Embryonic facial prominence (tissue), 1 donor: ENCODE data around the gene RPS15A.
"Not testable (repeated sequence)": the region's sequence is repeated elsewhere in the genome, so short reads cannot be mapped to it uniquely, and the experiment has no call there.

Experiments used
- DNase-seq: peaks from one replicate; pipeline ENCODE4 v3.0.0-alpha.2; 2016; ENCODE audit errors: extremely low spot score

Gene RPS15A

DNA sequence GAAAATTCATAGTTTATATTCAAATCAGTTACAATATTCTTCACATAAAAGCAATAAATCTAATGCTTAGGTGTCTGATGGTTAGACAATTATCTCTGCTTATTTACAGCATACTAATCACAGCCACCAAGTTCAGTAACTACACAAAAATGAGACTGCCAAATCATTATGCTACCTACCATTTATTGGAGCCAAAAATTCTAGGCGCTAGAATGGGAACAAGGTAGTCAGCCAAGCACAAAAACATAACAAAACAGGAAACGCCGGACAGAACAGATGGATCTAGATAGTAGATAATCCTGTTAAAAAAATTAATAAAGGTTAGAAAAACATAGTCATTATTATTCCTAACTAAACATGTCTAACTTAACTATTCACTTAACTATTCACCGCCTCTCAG, 7.6 kb upstream of the RPS15A start:
- no peak for DNase-seq

DNA sequence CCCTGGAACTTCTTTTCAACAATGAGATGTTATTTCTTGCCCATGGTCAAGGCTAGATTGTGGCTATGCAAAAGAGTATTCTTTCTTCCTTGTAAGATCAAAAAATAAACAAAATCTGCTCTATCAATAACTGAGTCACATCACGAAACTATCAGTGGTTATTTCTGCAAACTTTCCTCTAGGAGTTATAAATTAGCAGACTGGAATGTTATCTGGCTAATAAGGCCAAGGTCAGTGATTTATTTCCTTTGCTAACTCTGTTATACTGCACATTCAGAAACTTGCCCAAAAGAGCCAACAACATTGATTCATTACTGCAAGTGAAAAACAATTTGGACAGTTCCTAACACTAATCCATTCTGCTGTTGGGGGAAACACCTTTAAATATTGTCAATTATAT, 6.2 kb upstream of the RPS15A start:
- DNase-seq: no peak

DNA sequence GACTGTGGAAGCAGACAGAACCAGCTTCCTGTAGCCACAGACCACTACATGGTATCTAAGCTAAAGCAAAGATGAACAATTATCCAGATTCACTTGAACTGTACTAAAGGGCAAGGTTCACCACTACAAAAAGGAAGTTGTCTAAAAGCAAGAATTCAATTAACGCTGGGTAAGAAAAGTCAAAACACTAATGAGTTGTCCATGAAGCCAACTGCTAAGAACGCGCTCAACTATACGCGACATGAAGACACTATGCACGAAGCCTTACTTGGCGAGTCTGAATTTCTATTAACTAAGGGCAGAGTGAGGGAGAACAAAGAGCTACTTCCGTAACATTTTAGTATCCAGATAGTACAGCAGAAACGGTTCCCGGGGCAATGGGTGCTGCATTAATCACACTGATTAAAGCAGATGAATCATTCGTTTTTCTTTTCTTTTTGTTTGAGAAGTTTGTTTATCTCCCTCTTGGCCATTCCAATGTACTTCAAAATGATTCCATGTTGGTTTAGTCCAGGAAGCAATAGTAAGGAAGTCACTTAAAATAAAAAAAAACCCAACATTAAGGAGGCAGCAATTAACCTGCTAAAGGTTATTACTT, 2.8 kb upstream of the RPS15A start:
- no peak for DNase-seq

DNA sequence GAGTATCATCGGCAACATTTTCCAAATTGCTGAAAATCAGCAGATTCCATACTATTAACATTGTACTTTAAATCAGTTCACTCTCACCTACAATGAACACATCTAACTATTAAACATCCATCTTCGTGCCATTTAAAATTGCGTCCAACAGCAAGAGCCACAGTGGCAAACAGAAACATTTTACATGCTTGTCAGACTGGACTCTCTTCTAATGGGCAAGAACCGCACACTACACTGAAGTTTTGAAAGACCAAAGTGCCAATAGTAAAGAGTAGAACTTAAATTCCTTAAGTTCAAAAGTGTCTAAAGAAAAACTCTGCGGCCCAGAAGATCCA, 652 bp downstream of the RPS15A start:
- no peak for DNase-seq

DNA sequence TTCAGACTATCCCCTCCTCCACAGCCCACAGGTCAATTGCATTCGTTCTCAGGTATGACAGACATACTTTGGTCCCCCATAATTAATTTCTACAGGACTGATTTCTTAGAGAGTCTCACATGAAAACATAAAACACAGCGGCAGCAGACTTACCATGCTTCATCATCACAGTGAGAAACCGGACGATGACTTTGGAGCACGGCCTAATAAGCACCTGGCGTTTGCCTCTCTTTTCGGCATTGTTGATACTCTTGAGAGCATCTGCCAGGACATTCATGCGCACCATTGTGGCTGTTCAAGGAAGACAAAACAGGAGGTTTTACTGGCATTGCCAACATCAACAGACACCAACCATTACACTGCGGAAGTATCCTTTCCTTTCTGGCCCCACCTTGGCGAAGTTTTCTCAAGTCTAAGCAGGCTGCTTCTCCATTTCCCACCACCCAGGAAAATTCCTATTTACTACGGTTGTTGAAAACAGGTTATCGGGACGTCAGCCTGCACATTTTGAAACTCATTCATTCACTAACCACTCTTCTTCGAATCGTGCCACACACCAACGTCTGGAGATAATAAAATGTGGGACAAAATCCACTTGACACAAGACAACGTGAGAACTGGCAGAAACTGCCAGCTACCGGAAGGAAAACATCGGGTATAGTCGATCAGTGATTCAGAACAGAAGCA, 1.2 kb downstream of the RPS15A start:
- DNase-seq: no peak

DNA sequence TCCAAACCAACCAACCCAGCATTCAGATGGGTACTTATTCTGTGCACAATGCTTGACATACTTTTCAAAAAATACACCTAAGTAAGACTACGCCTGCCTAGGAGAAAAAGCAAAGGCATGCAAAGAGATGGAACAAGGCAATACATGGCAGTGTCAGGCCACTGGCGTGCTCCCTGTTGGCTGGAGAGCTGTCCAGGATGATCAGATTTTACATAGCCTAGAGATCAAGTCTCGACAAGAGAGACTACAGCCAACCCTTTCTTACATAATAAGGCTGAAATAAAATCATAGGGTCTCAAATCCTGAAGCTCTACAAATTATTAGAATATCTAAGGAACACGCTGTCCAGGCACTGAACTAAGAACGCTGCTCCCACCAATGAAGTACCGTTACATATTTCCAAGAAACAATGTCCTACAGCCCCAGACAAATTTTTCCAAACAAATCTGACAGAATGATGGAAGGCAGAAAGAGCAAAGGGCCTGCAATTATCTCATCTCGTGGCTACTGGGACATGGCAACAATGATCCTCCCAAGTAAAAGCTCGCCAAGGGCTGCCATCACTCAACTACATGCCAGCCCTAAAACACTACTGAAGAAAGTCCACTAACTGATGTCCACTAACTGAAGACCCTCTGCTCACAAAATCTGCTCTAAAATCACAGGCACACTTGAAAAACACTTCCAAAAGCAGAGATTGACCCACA, 5.1 kb downstream of the RPS15A start:
- no peak for DNase-seq

GRCh38 chr16:18783430-18784341, 6.4 kb downstream of the RPS15A start:
- DNase-seq: no peak

GRCh38 chr16:18782697-18783429, 7.3 kb downstream of the RPS15A start:
- DNase-seq: no peak

GRCh38 chr16:18781232-18781631, 8.9 kb downstream of the RPS15A start:
- DNase-seq: not testable (repeated sequence)

DNA sequence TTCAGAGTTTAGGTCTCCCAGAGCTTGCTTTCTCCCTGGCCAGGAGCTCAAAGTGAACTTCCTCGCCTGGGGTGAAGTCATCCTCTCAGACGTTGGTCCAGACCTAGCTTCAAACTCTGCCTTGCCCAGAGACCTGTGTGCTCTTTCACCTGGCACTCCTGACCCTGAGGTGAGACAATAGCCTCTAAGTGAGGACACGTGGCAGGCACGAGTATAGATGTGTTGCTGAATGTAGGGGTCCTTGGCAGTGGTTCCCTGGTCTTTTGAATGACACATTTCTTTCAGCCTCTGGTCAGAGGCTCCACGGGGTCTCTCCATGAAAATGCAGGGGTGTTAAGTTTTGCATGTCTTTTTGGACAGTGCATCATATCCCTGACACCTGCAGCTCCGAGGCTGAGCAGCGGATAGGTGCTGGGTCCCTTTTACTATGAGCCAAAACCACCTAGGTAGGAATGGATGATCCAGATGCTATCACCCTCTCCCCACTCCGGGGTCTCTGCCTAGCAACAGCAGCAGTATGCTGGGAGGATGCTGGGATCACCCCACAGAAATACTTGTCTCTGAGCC, 9.6 kb downstream of the RPS15A start:
- DNase-seq: not testable (repeated sequence)

- DNase-seq: not testable (repeated sequence)
These were observed 12.5 kb downstream of the RPS15A start for GRCh38 chr16:18777664-18778063.

GRCh38 chr16:18776334-18776733, 13.8 kb downstream of the RPS15A start:
- not testable (repeated sequence) for DNase-seq

GRCh38 chr16:18774651-18775050, 15.5 kb downstream of the RPS15A start:
- DNase-seq: not testable (repeated sequence)

GRCh38 chr16:18772171-18772570, 18.0 kb downstream of the RPS15A start:
- DNase-seq: not testable (repeated sequence)

- not testable (repeated sequence) for DNase-seq
These were observed 19.7 kb downstream of the RPS15A start for GRCh38 chr16:18770336-18770962.

- DNase-seq: not testable (repeated sequence)
These were observed 22.9 kb downstream of the RPS15A start for GRCh38 chr16:18767217-18767616.

GRCh38 chr16:18762713-18763112, 27.4 kb downstream of the RPS15A start:
- DNase-seq: not testable (repeated sequence)

- not testable (repeated sequence) for DNase-seq
These were observed 30.3 kb downstream of the RPS15A start for GRCh38 chr16:18759598-18760520.

DNA sequence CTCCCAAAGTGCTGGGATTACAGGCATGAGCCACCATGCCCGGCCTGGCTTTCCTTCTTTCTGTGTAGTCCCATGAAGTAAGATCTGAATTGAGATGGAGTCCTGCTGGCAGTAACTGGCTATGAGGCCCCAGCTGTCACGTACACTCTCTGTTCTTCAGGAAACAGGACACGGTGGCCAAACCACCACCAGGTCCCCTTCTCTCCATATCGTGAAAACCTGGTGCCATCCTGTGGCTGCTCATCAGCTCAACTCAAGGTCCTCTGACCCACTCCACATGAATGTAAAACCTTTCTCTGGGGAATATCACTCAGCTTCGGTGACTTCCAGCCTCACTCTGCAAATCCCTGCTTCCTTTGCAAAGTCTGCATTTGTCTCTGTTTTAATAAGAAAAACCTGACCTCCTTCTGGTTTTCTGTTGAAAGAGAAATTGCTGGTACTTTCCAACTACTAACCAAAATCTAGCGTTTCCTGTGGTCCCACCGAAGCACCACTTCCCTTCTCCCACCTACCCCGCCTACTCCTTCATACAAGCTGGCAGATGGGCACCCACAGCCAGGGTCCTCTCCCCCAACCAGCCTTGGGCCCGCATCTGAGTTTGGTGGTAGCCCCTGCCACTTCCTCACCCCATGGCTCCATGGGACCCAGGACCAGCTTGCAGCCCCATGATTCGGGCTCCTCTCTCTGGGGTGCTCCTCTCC, 32.0 kb downstream of the RPS15A start:
- DNase-seq: not testable (repeated sequence)
